Stimulated activated CD8-positive, alpha-beta memory T cell treated with anti-CD3 and anti-CD28 coated beads, Interleukin-15, amount 100 ng/mL, for 48 hours (primary cell): ENCODE measurements around the gene NOVA1.
"Not testable (repeated sequence)": the region's sequence is repeated elsewhere in the genome, so short reads cannot be mapped to it uniquely, and the experiment has no call there.

ENCODE experiments used
- DNase-seq, 2 donors: peaks; one replicate each; pipeline ENCODE4 v3.0.0-alpha.2; 2020; ENCODE audit warnings: low read depth in 2 of 2

Gene NOVA1

GRCh38 chr14:26597589-26598080 lies at the start of gene NOVA1:
NOVA1 (minus strand) TSS chr14:26598033; CDS start chr14:26597436, 597 bp downstream.
- no peak for DNase-seq

- DNase-seq = not testable (repeated sequence)
Measured at GRCh38 chr14:26645057-26645456, 47.2 kb upstream of the NOVA1 start.

GRCh38 chr14:26636561-26636960 lies 38.7 kb upstream of the NOVA1 start:
- no peak for DNase-seq

GRCh38 chr14:26634946-26635345 lies 37.1 kb upstream of the NOVA1 start:
- not testable (repeated sequence) for DNase-seq

- no peak for DNase-seq
Measured at GRCh38 chr14:26626256-26626655, 28.4 kb upstream of the NOVA1 start.

- no peak for DNase-seq
Measured at GRCh38 chr14:26622611-26623010, 24.8 kb upstream of the NOVA1 start.

GRCh38 chr14:26621807-26622560 lies 24.2 kb upstream of the NOVA1 start:
- no peak for DNase-seq

GRCh38 chr14:26621364-26621763 lies 23.5 kb upstream of the NOVA1 start:
- DNase-seq = no peak

GRCh38 chr14:26611259-26611658 lies 13.4 kb upstream of the NOVA1 start:
- no peak for DNase-seq

GRCh38 chr14:26606729-26607312 lies 9.0 kb upstream of the NOVA1 start:
- DNase-seq = no peak

- no peak for DNase-seq
Measured at GRCh38 chr14:26605602-26606001, 7.8 kb upstream of the NOVA1 start.

- DNase-seq = no peak
Measured at GRCh38 chr14:26602902-26603301, 5.1 kb upstream of the NOVA1 start.

- no peak for DNase-seq
Measured at GRCh38 chr14:26601856-26602255, 4.0 kb upstream of the NOVA1 start.

- no peak for DNase-seq
Measured at GRCh38 chr14:26599291-26599690, 1.5 kb upstream of the NOVA1 start.

GRCh38 chr14:26598672-26599131 lies 869 bp upstream of the NOVA1 start:
- DNase-seq = no peak

GRCh38 chr14:26598081-26598671 lies 343 bp upstream of the NOVA1 start:
- no peak for DNase-seq

GRCh38 chr14:26597071-26597588 lies 703 bp downstream of the NOVA1 start:
- no peak for DNase-seq

GRCh38 chr14:26596543-26597061 lies 1.2 kb downstream of the NOVA1 start:
- no peak for DNase-seq

GRCh38 chr14:26595926-26596542 lies 1.8 kb downstream of the NOVA1 start:
- no peak for DNase-seq

GRCh38 chr14:26594756-26595545 lies 2.9 kb downstream of the NOVA1 start:
- no peak for DNase-seq

- DNase-seq = no peak
Measured at GRCh38 chr14:26594148-26594547, 3.7 kb downstream of the NOVA1 start.
